GM21423 (cell line): ENCODE data around the gene UBE2M.
A peak's percentile ranks its signal among the peaks of the same experiment; 100 is the strongest.

Experiments used
- ATAC-seq: cut with Tn5 transposase; IDR thresholded peaks from one replicate; pipeline ENCODE4 v1.9.1; 2021; ENCODE audit warnings: mild to moderate bottlenecking, moderate library complexity; ENCODE audit not compliant: unreplicated experiment

The UBE2M gene

DNA sequence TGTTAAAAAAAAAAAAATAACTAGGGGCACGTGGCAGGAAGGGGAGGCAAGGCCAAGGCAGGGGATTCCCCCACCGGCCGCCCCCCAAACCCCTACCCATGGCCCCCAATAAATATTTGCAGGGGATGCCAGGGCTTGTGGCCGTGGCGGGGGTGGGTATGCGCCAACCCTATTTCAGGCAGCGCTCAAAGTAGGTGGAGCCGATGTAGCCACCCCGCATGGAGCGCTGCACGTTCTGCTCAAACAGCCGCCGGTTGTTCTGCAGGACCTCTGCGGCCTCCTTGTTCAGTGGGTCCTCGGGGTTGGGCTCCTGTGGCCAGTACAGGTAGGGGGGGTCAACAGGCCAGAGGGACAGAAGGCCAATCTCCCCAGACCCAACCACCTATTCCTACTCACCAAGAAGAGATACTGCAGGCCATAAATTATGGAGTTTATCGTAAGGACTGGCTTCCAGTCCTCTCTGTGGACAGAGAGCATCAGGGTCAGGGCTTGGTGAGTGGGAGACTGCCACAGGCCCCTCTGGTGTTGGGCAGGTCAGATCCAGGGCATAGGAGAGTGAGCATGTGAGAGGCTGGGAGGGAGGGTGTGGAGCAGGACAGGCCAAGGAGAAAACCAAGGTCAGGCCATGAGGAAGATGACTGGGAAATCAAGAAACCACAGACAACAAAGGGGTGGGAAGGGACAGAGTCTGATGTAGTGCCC lies 2.3 kb downstream of the UBE2M start:
- ATAC-seq, result no peak

- ATAC-seq, result no peak
These were observed 3.0 kb downstream of the UBE2M start for GRCh38 chr19:58555369-58555885.

DNA sequence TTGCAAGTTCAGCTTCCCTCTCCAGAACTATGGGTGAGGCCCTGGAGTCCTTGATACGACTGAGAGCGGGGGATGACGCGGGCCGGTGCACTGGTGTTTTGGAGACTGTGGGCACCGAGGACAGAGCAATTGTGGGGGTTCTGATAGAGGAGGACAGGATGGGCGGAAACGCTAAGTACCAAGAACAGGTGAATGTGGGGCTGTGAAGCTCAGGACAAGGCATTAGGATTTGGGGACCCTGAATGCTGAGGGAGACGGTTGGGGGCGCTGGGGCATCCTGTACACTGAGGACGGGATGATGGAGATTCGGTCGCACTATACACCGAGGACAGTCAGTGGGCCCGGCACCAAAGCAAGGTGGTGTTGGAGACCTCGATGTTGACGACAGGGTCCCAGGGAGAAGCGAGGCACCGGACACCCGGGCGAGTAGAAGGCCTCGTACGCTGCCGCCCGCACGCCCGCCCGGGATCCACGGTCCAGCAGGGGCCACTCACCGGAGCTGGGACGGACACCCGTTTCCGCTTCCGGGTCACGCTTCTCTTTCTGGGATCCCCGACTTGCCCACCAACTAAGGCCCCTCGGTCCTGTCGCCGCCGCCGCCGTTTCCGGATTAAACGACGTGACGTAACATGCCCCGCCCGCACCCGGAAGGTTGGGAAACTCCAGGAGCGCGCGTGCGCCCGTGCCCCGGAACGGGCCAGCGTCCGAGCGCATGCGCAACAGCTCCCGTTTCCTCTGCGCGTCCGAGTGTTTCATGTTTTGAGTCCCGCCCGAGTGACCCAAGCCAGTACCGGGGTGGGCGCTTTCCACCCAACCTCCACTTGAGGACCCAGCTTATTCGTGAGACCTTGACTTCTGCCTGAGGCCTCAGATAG lies 3.7 kb downstream of the UBE2M start, which contains the start of gene CHMP2A:
Gene CHMP2A, minus strand, starts transcription at position 612 of the 875 bp plus-strand sequence. CDS start 893 bp downstream, outside the sequence.
- ATAC-seq, result peak; percentile 32

- no peak for ATAC-seq
These were observed 4.5 kb downstream of the UBE2M start for GRCh38 chr19:58553799-58554493.

DNA sequence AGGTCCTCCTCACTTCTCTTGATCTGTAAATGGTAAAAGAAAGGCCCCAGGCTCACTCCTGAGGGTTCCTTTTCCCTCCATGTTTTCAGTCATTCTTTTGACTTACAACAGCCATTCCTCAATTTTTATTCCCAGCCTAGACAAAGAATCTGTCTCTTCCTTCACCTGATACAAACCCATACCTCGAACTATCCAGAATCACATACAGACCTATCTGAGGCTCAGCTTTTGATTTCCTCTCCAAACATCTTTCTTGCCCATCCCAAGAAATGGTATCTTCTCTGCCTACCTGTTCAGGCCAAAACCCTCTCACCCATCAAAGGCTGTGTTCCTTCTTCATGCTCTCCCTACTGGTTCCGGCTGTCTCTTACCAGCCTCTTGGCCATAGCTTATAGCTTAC lies 5.8 kb downstream of the UBE2M start:
- ATAC-seq, result no peak

- no peak for ATAC-seq
These were observed 6.6 kb downstream of the UBE2M start for GRCh38 chr19:58551577-58552471.

- ATAC-seq, result no peak
These were observed 7.3 kb downstream of the UBE2M start for GRCh38 chr19:58551123-58551497.

DNA sequence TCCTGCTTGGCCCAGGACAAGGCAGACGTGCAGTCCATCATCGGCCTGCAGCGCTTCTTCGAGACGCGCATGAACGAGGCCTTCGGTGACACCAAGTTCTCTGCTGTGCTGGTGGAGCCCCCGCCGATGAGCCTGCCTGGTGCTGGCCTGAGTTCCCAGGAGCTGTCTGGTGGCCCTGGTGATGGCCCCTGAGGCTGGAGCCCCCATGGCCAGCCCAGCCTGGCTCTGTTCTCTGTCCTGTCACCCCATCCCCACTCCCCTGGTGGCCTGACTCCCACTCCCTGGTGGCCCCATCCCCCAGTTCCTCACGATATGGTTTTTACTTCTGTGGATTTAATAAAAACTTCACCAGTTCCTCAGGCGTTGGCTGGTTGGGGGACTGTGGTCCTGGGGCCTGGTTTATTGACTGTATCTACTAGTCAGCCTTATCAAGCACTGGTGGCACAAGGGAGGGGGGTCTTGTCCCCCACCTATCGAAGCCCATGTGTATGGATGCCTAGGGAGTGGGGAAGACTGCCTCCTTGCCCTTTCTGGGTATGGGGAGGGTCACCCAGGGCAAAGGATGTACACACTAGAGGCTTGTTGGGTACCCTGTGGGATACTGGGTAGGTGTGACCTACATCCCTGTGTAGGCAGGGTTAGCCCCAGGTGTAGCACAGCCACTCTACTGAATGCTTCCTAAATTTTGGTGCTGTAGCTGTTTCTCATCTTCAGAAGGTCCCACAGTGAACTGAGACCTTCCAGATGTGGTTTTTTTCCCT lies 7.9 kb downstream of the UBE2M start:
- no peak for ATAC-seq

- no peak for ATAC-seq
These were observed 8.6 kb downstream of the UBE2M start for GRCh38 chr19:58549664-58550361.

DNA sequence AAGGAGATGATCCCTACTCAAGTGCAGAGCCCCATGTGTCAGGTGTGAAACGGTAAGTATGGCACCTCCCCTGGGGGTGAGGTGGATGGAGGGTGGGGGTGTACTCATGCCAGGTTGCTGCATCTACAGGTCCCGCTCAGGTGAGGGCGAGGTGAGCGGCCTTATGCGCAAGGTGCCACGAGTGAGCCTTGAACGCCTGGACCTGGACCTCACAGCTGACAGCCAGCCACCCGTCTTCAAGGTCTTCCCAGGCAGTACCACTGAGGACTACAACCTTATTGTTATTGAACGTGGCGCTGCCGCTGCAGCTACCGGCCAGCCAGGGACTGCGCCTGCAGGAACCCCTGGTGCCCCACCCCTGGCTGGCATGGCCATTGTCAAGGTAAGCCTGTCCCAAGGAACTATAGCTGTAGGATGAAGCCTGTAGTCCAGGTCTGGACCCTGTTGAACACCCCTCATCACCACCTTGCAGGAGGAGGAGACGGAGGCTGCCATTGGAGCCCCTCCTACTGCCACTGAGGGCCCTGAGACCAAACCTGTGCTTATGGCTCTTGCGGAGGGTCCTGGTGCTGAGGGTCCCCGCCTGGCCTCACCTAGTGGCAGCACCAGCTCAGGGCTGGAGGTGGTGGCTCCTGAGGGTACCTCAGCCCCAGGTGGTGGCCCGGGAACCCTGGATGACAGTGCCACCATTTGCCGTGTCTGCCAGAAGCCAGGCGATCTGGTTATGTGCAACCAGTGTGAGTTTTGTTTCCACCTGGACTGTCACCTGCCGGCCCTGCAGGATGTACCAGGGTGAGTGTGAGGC lies 9.3 kb downstream of the UBE2M start:
- ATAC-seq, result no peak

GRCh38 chr19:58547323-58548312 lies 10.8 kb downstream of the UBE2M start:
- no peak for ATAC-seq

DNA sequence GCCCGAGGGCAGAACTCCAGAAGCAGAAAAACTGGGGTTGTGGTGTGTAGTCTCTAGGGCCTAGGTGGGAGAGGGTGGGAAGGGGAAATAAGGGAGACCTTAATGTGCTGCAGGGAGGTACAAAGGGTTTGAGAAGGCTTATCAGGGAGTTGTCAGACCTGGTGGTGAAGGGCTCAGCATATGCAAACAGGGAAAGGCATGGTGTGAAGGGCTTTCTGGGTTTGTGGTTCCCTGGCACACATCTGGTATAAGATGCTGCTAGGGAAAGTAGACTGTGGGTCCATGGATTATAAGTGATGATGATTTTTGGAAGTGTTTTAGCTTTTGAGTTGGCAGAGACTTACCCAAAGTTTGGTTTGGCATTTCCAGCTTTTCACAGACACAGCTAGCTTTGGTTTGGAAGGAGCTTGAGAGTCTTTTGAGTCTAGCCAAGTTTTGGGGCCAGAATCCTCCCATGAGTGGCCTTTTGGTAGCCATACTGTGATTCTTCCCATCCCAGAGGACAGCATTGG lies 12.3 kb downstream of the UBE2M start:
- no peak for ATAC-seq

DNA sequence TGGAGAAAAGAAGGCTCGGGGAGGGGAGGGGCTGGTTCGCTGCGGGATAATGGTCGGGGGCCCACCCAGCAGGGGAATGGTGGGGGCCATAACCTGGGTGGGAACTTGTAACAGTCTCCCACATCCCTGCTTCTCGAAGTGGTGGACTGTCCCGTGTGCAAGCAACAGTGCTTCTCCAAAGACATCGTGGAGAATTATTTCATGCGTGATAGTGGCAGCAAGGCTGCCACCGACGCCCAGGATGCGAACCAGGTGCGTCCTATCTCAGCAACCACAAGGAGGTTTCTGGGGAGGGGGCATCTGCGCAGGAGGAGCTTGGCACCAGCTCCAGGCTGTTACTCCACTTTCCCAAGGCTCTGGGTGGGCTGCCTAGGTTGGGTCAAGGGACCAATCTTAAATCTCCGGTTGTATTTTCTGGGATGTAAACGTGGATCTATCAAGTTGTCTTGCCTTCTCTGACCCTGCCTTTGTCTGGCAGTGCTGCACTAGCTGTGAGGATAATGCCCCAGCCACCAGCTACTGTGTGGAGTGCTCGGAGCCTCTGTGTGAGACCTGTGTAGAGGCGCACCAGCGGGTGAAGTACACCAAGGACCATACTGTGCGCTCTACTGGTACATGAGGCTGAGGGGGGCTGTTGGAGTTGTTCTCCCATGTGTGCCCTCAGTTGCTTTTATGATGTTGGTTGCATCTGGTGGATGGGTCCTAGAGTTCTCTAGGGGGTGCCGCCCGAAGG lies 13.0 kb downstream of the UBE2M start:
- no peak for ATAC-seq

GRCh38 chr19:58544591-58545285 lies 13.7 kb downstream of the UBE2M start:
- peak; percentile 36 for ATAC-seq

DNA sequence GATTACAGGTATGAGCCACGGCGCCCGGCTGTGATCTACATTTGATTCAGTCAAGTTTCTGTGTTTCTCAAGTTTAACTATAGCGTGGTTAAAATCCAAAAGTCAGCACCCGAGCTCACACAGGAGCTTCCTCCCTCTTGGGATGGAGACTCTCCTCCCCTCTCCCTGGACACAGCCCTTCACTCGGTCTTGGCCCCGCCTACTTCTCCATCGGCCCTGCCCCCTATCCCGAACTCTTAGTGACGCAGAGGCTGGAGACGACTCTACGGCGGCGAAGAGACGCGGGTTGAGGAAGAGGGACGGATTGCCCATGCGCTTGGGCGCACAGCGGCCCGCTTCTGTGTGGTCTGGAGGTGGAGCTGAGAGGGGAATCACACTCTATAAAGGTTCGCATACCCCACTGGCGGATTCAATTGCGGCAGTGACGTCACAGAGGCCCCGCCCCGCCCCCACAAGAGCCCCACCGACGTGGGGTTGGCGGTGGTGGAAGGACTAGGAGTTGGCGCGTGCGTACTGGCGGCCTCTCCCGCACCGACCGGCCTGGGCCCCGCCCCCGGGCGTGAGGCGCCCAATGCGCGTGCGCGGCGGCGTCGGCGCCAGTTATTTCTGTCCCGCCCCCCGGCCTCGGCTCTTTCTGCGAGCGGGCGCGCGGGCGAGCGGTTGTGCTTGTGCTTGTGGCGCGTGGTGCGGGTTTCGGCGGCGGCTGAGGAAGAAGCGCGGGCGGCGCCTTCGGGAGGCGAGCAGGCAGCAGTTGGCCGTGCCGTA lies 14.4 kb downstream of the UBE2M start, which contains the start of gene TRIM28:
Gene TRIM28, plus strand, starts transcription at position 239 of the 765 bp plus-strand sequence. CDS start 694 bp downstream, outside the sequence.
- ATAC-seq, result peak; percentile 76
